GM18909 (cell line): ENCODE data around the gene CNGA2.
"Not testable (repeated sequence)": the region's sequence is repeated elsewhere in the genome, so short reads cannot be mapped to it uniquely, and the experiment has no call there.

Experiments
- ATAC-seq: cut with Tn5 transposase; IDR thresholded peaks from one replicate; pipeline ENCODE4 v1.9.1; 2021; ENCODE audit warnings: mild to moderate bottlenecking; ENCODE audit not compliant: unreplicated experiment, poor library complexity

CNGA2 gene

DNA sequence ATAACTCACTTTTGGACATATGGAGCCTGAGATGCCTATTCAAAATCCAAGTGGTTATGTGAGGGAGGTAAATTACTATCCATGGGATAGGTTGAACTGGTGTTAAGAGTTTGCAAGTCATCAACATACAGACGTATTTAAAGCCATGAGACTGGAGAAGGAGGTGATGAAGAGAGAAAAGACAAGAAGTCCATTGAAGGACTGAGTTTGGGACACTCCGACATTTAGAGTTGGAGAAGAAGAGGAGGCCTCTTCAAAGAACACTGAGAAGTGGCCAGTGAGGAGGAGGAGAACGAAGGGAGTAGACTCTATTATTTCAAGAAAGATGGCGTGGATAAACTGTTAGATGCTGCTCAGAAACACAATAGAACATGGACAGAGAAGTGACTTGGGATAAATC, at the start of gene CNGA2:
Gene CNGA2 (plus strand): TSS at position 301 of the 400 bp plus-strand sequence. CDS start 3,738 bp downstream, outside the sequence.
- ATAC-seq, result no peak

DNA sequence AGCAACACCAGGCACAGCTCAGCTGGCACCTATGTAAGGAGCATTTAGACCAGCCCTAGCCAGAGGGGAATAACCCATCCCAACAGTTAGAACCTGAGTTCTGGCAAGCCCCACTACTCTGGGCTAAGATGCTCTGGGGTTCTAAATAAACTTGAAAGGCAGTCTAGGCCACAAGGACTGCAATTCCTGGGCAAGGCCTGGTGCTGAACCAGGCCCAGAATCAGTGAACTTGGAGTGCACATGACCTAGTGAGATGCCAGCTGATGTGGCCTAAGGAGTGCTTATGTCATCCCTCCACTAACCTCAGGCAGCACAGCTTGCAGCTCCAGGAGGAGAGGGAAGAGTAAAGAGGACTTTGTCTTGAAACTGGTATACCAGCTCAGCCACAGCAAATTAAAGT, 46.9 kb upstream of the CNGA2 start:
- ATAC-seq, result no peak

DNA sequence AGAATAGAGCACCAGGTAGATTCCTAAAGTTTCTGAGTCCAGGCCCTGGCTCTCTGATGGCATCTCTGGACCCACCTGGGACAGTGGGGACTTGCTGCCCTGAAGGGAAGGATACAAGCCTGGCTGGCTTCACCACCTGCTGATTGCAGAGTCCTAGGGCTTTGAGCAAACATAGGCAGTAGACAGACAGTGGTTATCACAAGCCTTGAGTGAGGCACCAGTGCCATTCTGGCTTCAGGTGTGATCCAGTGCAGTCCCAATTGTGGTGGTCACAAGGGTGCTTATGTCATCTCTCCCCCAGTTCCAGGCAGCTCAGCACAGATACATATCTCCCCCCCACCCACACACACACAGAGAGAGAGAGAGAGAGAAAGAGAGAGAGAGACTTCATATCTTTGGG, 45.9 kb upstream of the CNGA2 start:
- ATAC-seq, result no peak

DNA sequence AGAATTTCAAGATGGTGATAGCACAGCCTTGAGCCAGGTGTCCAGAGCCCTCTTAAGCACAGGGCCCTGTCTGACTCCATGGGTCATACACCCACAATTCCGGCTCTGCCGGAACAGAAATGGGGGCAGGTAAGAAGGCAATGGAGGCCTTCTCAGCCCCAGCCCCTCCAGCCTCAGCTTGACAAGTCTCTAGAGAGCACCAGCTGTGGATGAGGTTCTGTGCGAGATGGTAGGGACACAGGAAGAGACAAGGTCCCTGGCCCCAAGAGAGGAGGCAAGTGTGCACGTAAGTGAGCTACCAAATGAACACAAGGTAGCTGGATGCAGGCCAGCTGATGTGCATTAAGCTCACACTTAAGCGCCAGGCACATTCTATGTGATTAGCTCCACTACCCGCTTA, 41.7 kb upstream of the CNGA2 start:
- no peak for ATAC-seq

DNA sequence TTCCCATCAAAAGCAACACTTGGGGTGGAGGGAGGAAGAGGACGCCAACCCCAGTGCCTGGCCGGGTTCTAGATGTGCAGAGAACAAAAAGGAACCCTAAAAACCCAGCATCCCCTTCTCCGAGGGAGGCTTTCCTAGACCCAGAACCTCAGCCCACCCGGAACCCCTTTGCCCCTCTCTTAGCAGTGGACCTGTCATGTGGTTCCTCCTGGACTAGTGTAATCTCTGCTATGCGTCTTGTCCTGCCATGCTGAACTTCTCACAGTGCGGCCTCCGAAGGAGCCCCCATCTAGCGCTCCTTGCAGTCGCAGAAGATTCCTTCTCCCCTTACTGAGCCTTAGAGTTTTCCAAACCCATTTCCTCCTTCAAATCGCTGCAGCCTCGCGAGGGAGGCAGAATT, 40.4 kb upstream of the CNGA2 start:
- ATAC-seq, result no peak

DNA sequence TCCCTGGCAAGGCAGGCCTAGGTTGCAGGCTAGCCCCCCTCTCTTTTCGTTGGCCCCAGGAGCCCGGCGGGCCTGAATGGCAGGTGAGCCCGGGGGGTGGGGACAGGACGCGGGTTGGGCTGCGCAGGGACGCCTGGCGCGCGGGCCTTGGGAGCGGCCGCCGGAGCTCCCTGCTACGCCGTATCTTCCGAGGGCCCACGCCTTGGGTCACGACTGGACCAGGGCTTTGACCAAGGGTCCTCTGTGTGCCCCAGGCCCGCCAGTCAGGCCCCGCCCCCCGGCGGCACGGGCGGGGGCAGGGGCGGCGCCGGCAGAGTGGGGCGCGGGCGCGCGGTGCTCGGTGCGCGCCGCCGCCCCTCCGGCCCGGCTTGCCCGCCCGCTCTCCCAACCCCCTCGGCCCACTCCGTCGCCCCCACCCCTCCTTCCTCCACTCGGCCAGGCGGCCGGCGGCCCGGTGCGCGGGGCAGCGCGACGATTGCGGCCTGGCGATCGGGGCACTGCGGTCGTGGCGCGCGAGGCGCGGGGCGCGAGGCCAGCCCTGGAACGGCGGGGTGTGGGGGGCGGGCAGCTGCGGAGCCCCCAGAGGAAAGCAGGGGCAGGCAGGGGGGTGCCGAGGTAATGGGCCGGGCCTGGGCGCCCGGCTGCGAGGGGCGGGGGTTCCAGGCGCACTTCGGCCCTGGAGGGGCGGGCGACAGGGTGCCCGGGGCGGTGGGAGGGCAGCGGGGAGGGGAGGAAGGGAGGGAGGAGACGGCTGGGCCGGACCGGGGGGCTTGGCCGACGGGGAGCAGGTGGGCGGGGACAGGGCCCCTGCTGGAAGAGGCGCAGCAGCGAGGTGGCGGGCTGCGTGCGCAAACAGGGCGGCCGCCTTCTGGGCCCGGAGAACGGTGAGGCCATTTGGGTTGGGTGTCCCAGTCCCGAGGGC, 39.6 kb upstream of the CNGA2 start, which contains the start of gene PRRG3:
Gene PRRG3 (plus strand): TSS at position 798 of the 922 bp plus-strand sequence. CDS start 3,357 bp downstream, outside the sequence.
- ATAC-seq, result no peak

DNA sequence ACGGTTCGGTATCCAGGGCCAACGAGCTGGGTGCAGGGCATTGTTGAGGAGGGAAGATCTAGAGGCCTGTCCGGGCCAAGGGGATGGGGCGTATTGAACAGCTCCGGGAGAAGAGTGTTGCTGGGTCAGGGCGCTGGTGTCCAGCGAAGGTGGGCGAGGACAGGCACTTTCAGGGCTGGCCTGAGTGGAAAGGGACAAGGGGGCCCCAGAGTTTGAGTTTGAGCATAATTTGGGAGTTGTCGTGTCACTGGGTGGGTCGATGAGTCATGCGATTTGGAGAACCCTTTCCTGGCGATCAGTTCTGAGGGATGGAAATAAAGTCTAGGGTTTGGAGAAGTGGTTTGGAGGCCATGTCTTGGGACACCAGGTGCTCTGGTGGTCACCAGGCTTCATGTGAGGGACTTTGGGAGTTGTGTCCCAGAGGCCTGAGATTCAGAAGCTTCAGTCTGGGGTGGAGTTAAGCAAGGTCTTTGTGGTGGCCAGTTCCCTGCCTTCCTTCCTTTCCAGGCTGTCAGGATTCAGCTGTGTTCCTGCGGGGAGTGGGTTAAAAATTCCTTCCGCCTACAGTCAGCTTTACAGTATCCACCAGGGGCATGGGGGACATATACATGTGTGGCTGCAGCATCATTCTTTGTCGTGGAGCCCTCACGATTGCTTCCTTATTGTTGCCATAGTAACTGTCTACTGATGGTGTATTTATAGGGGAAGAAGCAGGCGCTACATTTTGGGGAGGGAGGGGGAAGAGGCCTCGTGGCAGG, 38.8 kb upstream of the CNGA2 start:
- no peak for ATAC-seq

GRCh38 chrX:151697082-151697481, 37.5 kb upstream of the CNGA2 start:
- ATAC-seq, result not testable (repeated sequence)

- ATAC-seq, result no peak
Observed at GRCh38 chrX:151697522-151697921, 37.0 kb upstream of the CNGA2 start.

- no peak for ATAC-seq
Observed at GRCh38 chrX:151698485-151698884, 36.1 kb upstream of the CNGA2 start.

DNA sequence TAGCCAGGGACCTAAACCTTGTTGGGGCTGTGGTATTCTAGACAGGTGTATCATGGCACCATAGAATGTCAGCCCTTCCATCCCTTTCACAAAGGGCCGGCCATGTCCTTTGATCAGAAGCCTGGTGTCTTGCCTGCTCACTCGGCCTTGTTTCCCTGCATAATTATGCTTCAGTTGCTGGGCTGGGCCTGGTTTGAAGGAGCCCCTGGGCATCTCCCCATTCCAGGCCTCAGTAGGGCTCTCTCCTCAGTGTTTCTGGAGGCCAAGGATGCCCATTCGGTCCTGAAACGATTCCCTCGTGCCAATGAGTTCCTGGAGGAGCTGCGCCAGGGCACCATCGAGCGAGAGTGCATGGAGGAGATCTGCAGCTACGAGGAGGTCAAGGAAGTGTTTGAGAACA, 34.8 kb upstream of the CNGA2 start:
- ATAC-seq, result no peak

- no peak for ATAC-seq
Observed at GRCh38 chrX:151700581-151700980, 34.0 kb upstream of the CNGA2 start.

DNA sequence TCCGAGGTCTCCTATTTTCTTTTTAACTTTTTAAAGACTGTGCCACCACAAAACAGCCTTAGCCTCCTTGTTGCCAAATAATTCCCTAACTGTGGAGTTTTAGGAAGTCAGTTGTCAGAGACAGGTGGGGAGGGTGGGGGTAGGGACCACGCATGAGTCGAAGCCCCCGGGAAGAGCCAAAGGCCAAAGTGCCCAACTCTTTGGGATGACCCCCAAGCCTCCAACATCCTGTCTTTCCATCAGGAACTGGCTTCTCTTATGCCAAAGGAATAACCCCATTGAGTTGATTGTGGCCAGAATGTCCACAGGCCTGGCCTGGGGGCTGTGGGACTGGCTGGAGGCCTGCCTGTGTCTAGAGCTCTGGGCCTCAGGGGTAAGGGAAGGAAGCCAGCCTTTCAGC, 33.5 kb upstream of the CNGA2 start:
- ATAC-seq, result no peak

DNA sequence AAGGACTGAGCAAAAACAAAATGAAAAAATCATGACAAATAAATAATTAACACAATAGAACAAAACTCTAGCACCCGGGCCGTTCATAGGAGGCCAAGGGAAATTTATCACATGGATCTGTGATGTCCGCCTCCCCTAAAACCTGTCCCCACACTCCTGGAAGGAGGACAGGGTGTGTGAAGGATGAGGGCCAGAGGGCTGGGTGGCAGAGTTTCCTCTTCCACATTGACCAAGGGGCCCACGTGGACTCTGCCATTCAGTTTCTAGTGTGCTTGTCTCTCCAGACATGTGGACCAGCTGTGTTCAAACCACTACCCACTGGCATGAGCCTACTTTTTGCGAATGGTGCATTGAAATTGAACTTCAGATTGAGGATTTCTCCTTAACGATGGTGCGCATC, 33.0 kb upstream of the CNGA2 start:
- ATAC-seq, result no peak

DNA sequence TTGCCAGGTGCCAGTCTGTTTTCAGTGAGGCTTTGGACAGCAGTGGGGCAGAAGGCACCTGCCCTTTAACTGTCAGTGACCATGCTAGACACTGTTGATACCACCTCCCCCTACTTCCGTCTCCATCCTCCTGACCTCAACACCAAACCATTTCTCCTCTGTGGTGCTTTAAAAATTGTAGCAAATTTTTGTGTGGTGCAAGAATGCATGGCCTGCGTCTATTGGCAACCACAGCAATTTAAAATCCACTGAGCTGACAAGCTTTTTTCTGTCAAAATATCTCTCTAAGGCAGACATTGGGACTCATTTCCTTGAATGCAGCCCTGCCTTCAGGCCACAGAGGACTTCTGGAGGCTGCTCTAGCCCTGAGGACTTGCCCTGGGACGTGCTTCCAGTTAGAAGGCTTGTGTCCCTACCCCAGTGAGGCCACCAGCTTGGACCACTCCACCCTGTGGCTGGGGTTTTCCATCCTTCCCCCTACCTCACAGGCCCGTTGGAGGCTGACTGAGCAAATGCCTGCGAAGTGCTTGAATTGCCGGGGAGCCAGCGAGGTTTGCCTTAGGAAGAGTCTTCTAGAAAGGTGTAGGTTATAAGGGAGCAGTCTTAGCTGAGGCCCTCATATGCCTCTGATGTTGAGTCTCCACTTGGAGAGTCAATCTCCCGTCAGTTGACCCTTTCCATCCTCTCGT, 32.4 kb upstream of the CNGA2 start:
- ATAC-seq, result no peak

GRCh38 chrX:151702741-151703340, 31.7 kb upstream of the CNGA2 start:
- no peak for ATAC-seq

DNA sequence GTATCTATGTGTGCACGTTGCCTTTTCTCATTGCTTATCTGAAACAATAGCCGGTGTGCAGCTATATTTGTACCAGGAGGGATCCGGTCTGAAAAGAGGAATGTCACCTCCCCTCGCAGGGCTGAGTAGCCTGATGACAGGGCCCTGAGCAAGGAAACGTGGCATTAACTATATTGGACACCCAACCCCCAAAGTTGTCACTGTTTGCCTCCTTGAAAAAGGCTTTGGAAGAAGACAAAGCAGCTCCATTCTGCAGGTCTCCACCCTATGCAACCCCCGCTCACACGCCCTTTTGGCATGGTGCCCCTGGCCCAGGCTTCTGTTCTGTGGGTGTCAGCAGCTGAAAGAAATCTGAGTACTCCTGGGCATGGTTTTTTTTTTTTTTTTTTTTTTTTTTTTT, 31.1 kb upstream of the CNGA2 start:
- ATAC-seq, result no peak

DNA sequence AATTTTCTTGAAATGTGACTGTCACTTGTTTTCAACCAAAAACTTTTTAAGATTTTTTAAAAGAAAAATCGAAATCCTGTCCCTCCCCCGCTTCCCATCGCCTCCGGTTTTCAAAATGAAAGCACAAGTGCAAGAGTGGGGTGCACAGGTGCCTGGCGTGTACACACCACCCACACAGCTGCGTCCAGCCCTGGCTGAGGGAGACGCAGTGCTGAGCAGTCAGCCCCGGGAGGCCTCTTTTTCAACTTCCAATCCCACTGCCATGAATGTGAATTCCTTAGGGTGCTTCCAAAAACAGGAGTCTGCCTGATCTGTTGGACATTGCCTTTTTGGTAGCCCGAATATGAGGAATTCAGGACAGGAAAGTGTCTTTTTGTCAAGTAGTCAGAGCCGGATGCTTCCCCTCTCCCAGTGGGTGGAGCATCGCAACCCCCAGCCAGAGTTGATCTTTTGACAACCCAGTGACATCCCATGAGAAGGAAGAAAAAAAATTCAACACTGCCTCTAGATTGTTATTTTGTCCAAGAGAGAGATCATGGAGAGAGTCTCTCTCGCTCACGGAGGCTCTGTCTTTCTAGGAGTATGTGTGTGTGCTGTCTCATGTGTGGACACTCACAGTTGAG, 30.4 kb upstream of the CNGA2 start:
- ATAC-seq, result no peak

DNA sequence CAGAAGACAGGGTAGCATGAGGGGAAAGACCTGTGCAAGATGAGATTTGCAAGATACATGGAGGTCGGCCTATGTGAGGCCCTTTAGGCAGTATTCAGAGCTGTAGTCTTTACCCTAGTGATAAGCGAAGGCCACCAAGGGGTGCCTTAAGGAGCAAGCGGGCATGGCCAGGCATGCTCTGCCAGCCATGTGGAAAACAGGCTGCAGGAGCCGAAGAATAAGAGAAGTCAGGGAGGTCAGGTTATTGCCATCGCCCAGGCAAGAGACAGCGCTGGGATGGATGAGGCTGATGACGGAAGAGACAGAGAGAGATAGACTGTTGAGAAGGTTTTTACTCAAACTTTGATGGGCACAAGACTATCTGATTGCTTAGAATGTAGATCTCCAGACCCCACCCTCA, 25.7 kb upstream of the CNGA2 start:
- no peak for ATAC-seq

GRCh38 chrX:151710457-151710856, 24.1 kb upstream of the CNGA2 start:
- no peak for ATAC-seq
